Gastrocnemius medialis (tissue), 4 donors: ENCODE data around the gene CPEB1. TPM values are rescaled to one million over a fixed set of nuclear protein-coding genes. Genes with fewer than 3 reads are reported as not detected.

Source experiments
- ATAC-seq, 2 donors: fragments of 150-250 bp; one replicate each; pipeline ENCODE4 v1.9.1; 2016
- DNase-seq, 2 donors: peaks; one replicate each; pipeline ENCODE4 v3.0.0-alpha.2; 2019
- H3K27ac ChIP-seq, 4 donors: fragments of 200-600 bp; sonication (generic); 1 replicate in 1 of 4; 2 replicates in 3 of 4; pipeline ENCODE4 v1.5.1; 2016 to 2018; ENCODE audit warnings: mild to moderate bottlenecking in 2 of 4, moderate library complexity in 1 of 4
- H3K27me3 ChIP-seq, 3 donors: fragments of 200-600 bp; sonication (generic) in 2 of 3; 1 replicate in 1 of 3; 2 replicates in 2 of 3; pipeline versions ENCODE4 v1.5.1 to v1.6.0; 2016 to 2019; ENCODE audit warnings: mild to moderate bottlenecking in 1 of 3, moderate library complexity in 1 of 3
- H3K36me3 ChIP-seq, 2 donors: fragments of 200-600 bp; sonication (generic) in 1 of 2; one replicate each; pipeline ENCODE4 v1.5.1; 2017 to 2018
- H3K4me1 ChIP-seq, 2 donors: fragments of 200-600 bp; sonication (generic) in 1 of 2; one replicate each; pipeline ENCODE4 v1.5.1; 2016 to 2017; ENCODE audit warnings: mild to moderate bottlenecking in 2 of 2
- H3K4me3 ChIP-seq, 4 donors: fragments of 200-600 bp; sonication (generic) in 3 of 4; 1 replicate in 1 of 4; 2 replicates in 3 of 4; pipeline ENCODE4 v1.5.1; 2016 to 2019; ENCODE audit warnings: mild to moderate bottlenecking in 2 of 4
- H3K9me3 ChIP-seq, 3 donors: fragments of 200-600 bp; sonication (generic) in 2 of 3; 1 replicate in 1 of 3; 2 replicates in 2 of 3; pipeline ENCODE4 v1.5.1; 2016 to 2019
- POLR2A ChIP-seq, 2 donors: fragments of 450-650 bp; IDR thresholded peaks; one replicate each; pipeline ENCODE4 v1.6.1; 2017; ENCODE audit warnings: antibody characterized with exemption in 2 of 2, mild to moderate bottlenecking in 2 of 2, moderate library complexity in 2 of 2
- in situ Hi-C, 4 donors: fragments of 200-750 bp; cut with MboI; loops; one replicate each; pipeline versions ENCODE4 v1.15.0 to v1.8.0; 2017; ENCODE audit warnings: low sequenced_read_pairs in 4 of 4
- intact Hi-C: fragments of 100-400 bp; cut with DNase I; formaldehyde crosslinking; loops from one replicate; pipeline ENCODE4 v1.15.1; 2023; ENCODE audit warnings: low total_unique reads
- total RNA-seq, 4 donors: library from RNA; depleted of rRNA; stranded (reverse); fragments of >200 nt; gene quantifications; one replicate each; pipeline versions ENCODE4 v1.1.0 to v1.2.3, GENCODE V29; 2016
- TF ChIP-seq, protein P1 (sequence below), 5 experiments: fragments of 450-650 bp in 3 of 5; fragments of 200-600 bp in 2 of 5; sonication (generic) in 2 of 5; IDR thresholded peaks in 4 of 5; conservative IDR thresholded peaks in 1 of 5; 1 replicate in 4 of 5; 2 replicates in 1 of 5; pipeline ENCODE4 v1.5.1; 2016 to 2019; ENCODE audit warnings: antibody characterized with exemption in 5 of 5, mild to moderate bottlenecking in 3 of 5, moderate library complexity in 3 of 5

CPEB1 gene
- total RNA-seq, 4 donors from 2014 or later: 0.69 to 3.9 (median 2.7) TPM

DNA sequence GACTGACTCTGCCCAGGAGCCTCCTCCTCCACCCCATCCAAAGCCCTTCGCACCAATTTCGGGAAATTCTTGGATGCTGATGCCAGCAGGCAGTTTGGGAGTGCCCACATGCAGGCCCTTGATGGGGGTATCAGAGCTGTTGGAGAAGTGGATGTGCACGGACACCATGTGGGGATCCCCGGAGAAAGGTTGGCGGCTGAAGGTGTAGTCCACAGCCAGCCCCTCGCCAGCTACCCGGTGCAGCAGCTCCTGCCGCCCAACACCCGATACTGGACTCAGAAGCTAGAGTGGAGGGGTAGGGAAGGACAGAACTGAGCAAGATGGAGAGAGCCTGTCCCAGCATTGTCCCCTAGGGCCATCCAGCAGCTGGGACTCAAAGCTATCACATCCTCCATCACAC is 15.5 kb upstream of the CPEB1 start:
- ATAC-seq (no peak), DNase-seq (no peak)
- Histone ChIP-seq H3K9me3 (no peaks in the 10 kb centered on the region), H3K36me3 (no peaks in the 10 kb centered on the region), H3K4me3 (no peak overlapping the region), H3K27ac (no peak overlapping the region), H3K27me3 (no peaks in the 10 kb centered on the region), H3K4me1 (no peaks in the 10 kb centered on the region)
- TF ChIP-seq POLR2A (IDR thresholded peaks at IDR 0.05): no peak
- TF ChIP-seq, protein P1, sequence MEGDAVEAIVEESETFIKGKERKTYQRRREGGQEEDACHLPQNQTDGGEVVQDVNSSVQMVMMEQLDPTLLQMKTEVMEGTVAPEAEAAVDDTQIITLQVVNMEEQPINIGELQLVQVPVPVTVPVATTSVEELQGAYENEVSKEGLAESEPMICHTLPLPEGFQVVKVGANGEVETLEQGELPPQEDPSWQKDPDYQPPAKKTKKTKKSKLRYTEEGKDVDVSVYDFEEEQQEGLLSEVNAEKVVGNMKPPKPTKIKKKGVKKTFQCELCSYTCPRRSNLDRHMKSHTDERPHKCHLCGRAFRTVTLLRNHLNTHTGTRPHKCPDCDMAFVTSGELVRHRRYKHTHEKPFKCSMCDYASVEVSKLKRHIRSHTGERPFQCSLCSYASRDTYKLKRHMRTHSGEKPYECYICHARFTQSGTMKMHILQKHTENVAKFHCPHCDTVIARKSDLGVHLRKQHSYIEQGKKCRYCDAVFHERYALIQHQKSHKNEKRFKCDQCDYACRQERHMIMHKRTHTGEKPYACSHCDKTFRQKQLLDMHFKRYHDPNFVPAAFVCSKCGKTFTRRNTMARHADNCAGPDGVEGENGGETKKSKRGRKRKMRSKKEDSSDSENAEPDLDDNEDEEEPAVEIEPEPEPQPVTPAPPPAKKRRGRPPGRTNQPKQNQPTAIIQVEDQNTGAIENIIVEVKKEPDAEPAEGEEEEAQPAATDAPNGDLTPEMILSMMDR (IDR thresholded peaks at IDR 0.05 in 4 of 5, conservative IDR thresholded peaks at IDR 0.05 in 1 of 5): no peak
- intact Hi-C loops: no loop called here
- in situ Hi-C loops: no loop called here

DNA sequence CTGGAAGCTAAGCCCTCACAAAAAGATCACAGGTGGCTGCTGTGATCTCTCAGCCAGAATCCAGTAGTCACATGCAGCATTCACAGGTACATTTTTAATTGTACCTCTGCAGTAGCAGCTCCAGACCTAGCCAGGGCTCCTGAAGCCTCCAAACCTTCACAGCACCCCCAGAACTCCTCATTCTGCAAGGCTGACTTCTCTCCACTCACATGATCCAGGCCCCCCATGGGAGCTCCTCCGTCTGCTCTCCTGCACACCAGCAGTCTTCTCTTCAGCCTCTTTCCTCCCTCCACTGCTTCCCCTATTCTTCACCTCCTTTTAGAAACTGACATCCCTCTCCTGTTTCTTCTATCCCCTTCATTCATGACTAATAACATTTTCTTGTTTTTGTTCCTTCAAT is 13.2 kb upstream of the CPEB1 start:
- no peak overlapping the region for H3K27ac ChIP-seq
- H3K9me3 ChIP-seq: no peaks in the 10 kb centered on the region
- in situ Hi-C loops: no loop called here
- ATAC-seq (no peak), DNase-seq (no peak)
- H3K27me3 ChIP-seq: no peaks in the 10 kb centered on the region
- no peaks in the 10 kb centered on the region for H3K36me3 ChIP-seq
- intact Hi-C loops: no loop called here
- no peak for TF ChIP-seq POLR2A (IDR thresholded peaks at IDR 0.05)
- TF ChIP-seq, protein P1 (IDR thresholded peaks at IDR 0.05 in 4 of 5, conservative IDR thresholded peaks at IDR 0.05 in 1 of 5): no peak
- H3K4me3 ChIP-seq: no peak overlapping the region
- no peaks in the 10 kb centered on the region for H3K4me1 ChIP-seq

DNA sequence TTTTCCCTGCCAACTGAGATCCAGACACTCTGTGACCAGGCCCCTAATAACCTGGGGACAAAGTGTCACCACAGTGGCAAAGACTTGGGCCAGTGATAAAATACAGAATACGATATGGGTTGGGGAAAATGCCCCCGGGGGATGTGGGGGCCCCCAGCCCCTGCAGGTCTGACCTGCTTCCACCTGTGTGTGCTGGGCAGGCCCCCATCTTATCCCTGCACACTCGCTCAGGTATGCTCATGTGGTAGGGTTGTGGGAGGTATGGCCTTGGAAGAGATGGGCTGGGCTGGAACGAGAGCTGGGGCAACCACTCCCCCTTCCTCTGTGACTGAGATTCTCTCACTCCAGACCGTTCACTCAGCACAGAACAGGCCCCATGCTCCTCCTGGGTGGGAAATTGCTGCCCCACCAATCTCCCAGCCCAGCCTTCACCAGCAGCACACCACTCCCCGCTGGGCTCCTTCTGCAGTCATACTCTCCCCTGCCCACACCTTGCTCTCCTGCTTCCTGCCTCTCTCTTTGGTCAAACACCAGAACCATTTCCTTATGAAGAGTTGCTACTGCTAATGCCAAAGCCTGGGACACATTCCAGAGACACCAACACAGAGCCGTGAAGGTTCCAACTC is 9.6 kb upstream of the CPEB1 start:
- Histone ChIP-seq H3K36me3 (no peaks in the 10 kb centered on the region), H3K9me3 (no peaks in the 10 kb centered on the region), H3K27ac (no peak overlapping the region), H3K27me3 (no peaks in the 10 kb centered on the region), H3K4me3 (no peak overlapping the region), H3K4me1 (no peaks in the 10 kb centered on the region)
- intact Hi-C loops: no loop called here
- no peak for DNase-seq
- ATAC-seq: no peak
- TF ChIP-seq, protein P1 (IDR thresholded peaks at IDR 0.05 in 4 of 5, conservative IDR thresholded peaks at IDR 0.05 in 1 of 5): no peak
- TF ChIP-seq POLR2A (IDR thresholded peaks at IDR 0.05): no peak
- in situ Hi-C loops: no loop called here

DNA sequence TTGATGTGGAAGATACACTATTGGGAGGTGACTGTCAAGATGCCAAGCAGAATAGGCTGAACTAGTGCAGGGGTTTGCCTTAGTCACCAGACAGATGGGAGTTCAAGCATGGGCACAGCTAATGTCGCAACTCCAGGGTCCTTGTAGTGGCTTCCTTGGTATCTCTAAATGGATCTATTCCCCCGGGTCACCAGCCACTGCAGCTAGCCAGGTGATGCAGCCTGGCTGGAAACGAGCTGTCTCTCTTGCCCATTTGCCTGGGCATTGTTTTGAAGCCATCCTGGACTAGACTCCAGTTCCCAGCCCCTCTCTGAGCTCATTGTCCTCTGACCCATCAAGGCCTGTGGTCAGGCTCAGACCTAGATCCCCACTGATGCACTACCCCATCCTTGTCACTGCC is 8.4 kb upstream of the CPEB1 start:
- intact Hi-C loops: no loop called here

More for the DNA sequence above, 8.4 kb upstream of the CPEB1 start:
- no peak overlapping the region for H3K4me3 ChIP-seq
- no peak for TF ChIP-seq POLR2A (IDR thresholded peaks at IDR 0.05)
- TF ChIP-seq, protein P1 (IDR thresholded peaks at IDR 0.05 in 4 of 5, conservative IDR thresholded peaks at IDR 0.05 in 1 of 5): no peak
- in situ Hi-C loops: no loop called here
- DNase-seq (no peak), ATAC-seq (no peak)
- no peak overlapping the region for H3K27ac ChIP-seq
- H3K9me3 ChIP-seq: no peaks in the 10 kb centered on the region
- no peaks in the 10 kb centered on the region for H3K27me3 ChIP-seq
- H3K36me3 ChIP-seq: no peaks in the 10 kb centered on the region
- H3K4me1 ChIP-seq: no peaks in the 10 kb centered on the region
